ENCODE measurements around the gene HOXC10. TPM values are rescaled to one million over a fixed set of nuclear protein-coding genes. Genes with fewer than 3 reads are reported as not detected.

The HOXC10 gene
- total RNA-seq, 1 experiment from 2014 or later: 6.5 TPM

GRCh38 chr12:54038871-54039414, 54.0 kb downstream of the HOXC10 start:
- DNase-seq (ENCODE audit: low read depth): no peak
- in situ Hi-C loops (cut with HindIII; ENCODE audit: low pct_unique_long_range_greater_than_20kb, low sequenced_read_pairs): no loop called here

GRCh38 chr12:54039417-54040147, 54.6 kb downstream of the HOXC10 start:
- DNase-seq (ENCODE audit: low read depth): no peak
- in situ Hi-C loops (cut with HindIII; ENCODE audit: low pct_unique_long_range_greater_than_20kb, low sequenced_read_pairs): no loop called here

Other genes starting within 250 kb of the HOXC10 start
- not detected in 2 replicates for gene CISTR, start 233.2 kb upstream of the HOXC10 start, total RNA-seq (2014; rRNA removed; shearing (Covaris generic); ENCODE audit: low replicate concordance)
- gene HOXC13, start 46.3 kb upstream of the HOXC10 start, total RNA-seq (2014; rRNA removed; shearing (Covaris generic); ENCODE audit: low replicate concordance): 0.24 and 1.4 TPM in 2 replicates
- gene HOXC12, start 30.2 kb upstream of the HOXC10 start, total RNA-seq (2014; rRNA removed; shearing (Covaris generic); ENCODE audit: low replicate concordance): not detected in 2 replicates
- gene HOXC11, start 12.0 kb upstream of the HOXC10 start, total RNA-seq (2014; rRNA removed; shearing (Covaris generic); ENCODE audit: low replicate concordance): not detected in 2 replicates
- not detected in 2 replicates for gene HOTAIR, start 10.2 kb upstream of the HOXC10 start, total RNA-seq (2014; rRNA removed; shearing (Covaris generic); ENCODE audit: low replicate concordance)
- 1.4 and 2.4 TPM in 2 replicates for gene HOXC9, start 15.0 kb downstream of the HOXC10 start, total RNA-seq (2014; rRNA removed; shearing (Covaris generic); ENCODE audit: low replicate concordance)
- gene HOXC8, start 23.8 kb downstream of the HOXC10 start, total RNA-seq (2014; rRNA removed; shearing (Covaris generic); ENCODE audit: low replicate concordance): not detected in 2 replicates
- gene HOXC6, start 43.3 kb downstream of the HOXC10 start, total RNA-seq (2014; rRNA removed; shearing (Covaris generic); ENCODE audit: low replicate concordance): 0.68 TPM in 1 of 2 replicates, not detected in the other
- not detected in 2 replicates for gene HOXC5, start 47.9 kb downstream of the HOXC10 start, total RNA-seq (2014; rRNA removed; shearing (Covaris generic); ENCODE audit: low replicate concordance)
- 0.61 and 1.0 TPM in 2 replicates for gene HOXC4, start 68.7 kb downstream of the HOXC10 start, total RNA-seq (2014; rRNA removed; shearing (Covaris generic); ENCODE audit: low replicate concordance)
- 40.5 and 85.2 TPM in 2 replicates for gene SMUG1, start 203.8 kb downstream of the HOXC10 start, total RNA-seq (2014; rRNA removed; shearing (Covaris generic); ENCODE audit: low replicate concordance)